CD4-positive, alpha-beta T cell (primary cell): ENCODE measurements around the gene SFXN5. TPM values are rescaled to one million over a fixed set of nuclear protein-coding genes. Genes with fewer than 3 reads are reported as not detected.

ENCODE experiments used
- ATAC-seq: fragments of 200-7000 bp; cut with Tn5 transposase; one replicate; pipeline ENCODE4 v1.10.0; 2022; ENCODE audit warnings: mild to moderate bottlenecking; ENCODE audit not compliant: poor library complexity
- CTCF ChIA-PET: fragments of 350-600 bp; sonication (Branson Sonifier 250); formaldehyde crosslinking; loops from one replicate; lab custom pipeline; 2021; ENCODE audit warnings: antibody characterized with exemption, inconsistent platforms; lab: Charles Lee
- POLR2A ChIA-PET: fragments of 350-600 bp; sonication (Branson Sonifier 250); formaldehyde crosslinking; loops from one replicate; lab custom pipeline; 2021; ENCODE audit warnings: antibody characterized with exemption, inconsistent platforms; lab: Charles Lee
- DNase-seq, 14 experiments: peaks; one replicate each; pipeline ENCODE4 v3.0.0-alpha.2; 2013 to 2020; ENCODE audit warnings: mixed read lengths in 2 of 14
- H3K27ac ChIP-seq, 2 donors: one replicate each; pipeline versions ENCODE4 v1.5.1 to v1.7.0; 2013; ENCODE audit warnings: low read length in 2 of 2, low read depth in 1 of 2, mild to moderate bottlenecking in 1 of 2
- H3K27me3 ChIP-seq, 2 experiments: 1 replicate in 1 of 2; 2 replicates in 1 of 2; pipeline versions ENCODE4 v1.6.1 to v1.7.0; 2013; ENCODE audit warnings: low read length in 2 of 2, control low read depth in 1 of 2, mild to moderate bottlenecking in 1 of 2, moderate library complexity in 1 of 2; ENCODE audit not compliant: insufficient read depth in 2 of 2, control insufficient read depth in 1 of 2
- H3K36me3 ChIP-seq: one replicate; pipeline ENCODE4 v1.6.1; 2013; ENCODE audit warnings: low read length, control low read depth; ENCODE audit not compliant: insufficient read depth
- H3K4me1 ChIP-seq: one replicate; pipeline ENCODE4 v1.6.1; 2013; ENCODE audit warnings: low read length, control low read depth; ENCODE audit not compliant: insufficient read depth
- H3K4me3 ChIP-seq: one replicate; pipeline ENCODE4 v1.5.1; 2013; ENCODE audit warnings: mild to moderate bottlenecking, low read length, moderate library complexity
- H3K9me3 ChIP-seq, 2 experiments: 1 replicate in 1 of 2; 2 replicates in 1 of 2; pipeline versions ENCODE4 v1.6.1 to v1.7.0; 2013; ENCODE audit warnings: low read length in 2 of 2, mild to moderate bottlenecking in 2 of 2, control low read depth in 1 of 2, moderate library complexity in 1 of 2; ENCODE audit not compliant: control insufficient read depth in 1 of 2, insufficient read depth in 1 of 2
- H3K27ac Mint-ChIP-seq: one replicate; pipeline ENCODE4 v1.8.0; 2020; ENCODE audit warnings: mixed read lengths
- H3K27me3 Mint-ChIP-seq: one replicate; pipeline ENCODE4 v1.8.0; 2021; ENCODE audit warnings: mixed read lengths
- H3K36me3 Mint-ChIP-seq: one replicate; pipeline ENCODE4 v1.8.0; 2021; ENCODE audit warnings: low read depth, mixed read lengths
- H3K4me1 Mint-ChIP-seq: one replicate; pipeline ENCODE4 v1.8.0; 2021; ENCODE audit warnings: low read depth, mixed read lengths
- H3K4me3 Mint-ChIP-seq: one replicate; pipeline ENCODE4 v1.8.0; 2020; ENCODE audit warnings: mild to moderate bottlenecking, mixed read lengths
- H3K9me3 Mint-ChIP-seq: one replicate; pipeline ENCODE4 v1.8.0; 2020; ENCODE audit warnings: mixed read lengths
- CTCF ChIP-seq: fragments of 200-600 bp; IDR thresholded peaks from one replicate; pipeline ENCODE4 v1.8.0; 2022; ENCODE audit warnings: antibody characterized with exemption, mild to moderate bottlenecking
- intact Hi-C, 2 experiments: fragments of 100-400 bp; cut with DNase I in 1 of 2; cut with micrococcal nuclease in 1 of 2; formaldehyde crosslinking; loops; one replicate each; pipeline versions ENCODE4 v1.15.1 to v1.9.0; 2023 to 2025; cut with DNase I, micrococcal nuclease
- total RNA-seq, 174 experiments: library from RNA in 2 of 174; stranded (reverse) in 2 of 174; gene quantifications; one replicate each; pipeline ENCODE4 v1.2.3 and lab custom pipeline; 2021 to 2026

The SFXN5 gene
- total RNA-seq, 2 experiments from 2014 or later = 5.1 to 5.4 TPM

DNA sequence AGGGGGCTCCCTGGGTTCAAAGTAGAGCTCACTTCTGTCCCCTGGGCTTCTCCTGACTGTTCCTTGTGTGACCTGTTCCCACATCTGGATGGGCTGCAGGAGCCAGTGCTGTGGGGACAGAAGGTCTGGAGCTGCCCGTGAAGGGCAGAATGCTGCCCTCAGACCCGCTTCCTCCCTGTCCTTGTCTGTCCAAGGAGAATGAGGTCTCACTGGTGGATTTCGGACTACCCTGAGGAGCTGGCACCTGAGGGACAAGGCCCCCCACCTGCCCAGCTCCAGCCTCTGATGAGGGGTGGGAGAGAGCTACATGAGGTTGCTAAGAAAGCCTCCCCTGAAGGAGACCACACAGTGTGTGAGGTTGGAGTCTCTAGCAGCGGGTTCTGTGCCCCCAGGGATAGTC lies 138.7 kb downstream of the SFXN5 start:
- ChIA-PET CTCF (no interaction called here), POLR2A (no interaction called here)
- H3K4me3 Mint-ChIP-seq = no peak overlapping the region
- H3K4me1 Mint-ChIP-seq = no peaks in the 10 kb centered on the region
- no peaks in the 10 kb centered on the region for H3K36me3 Mint-ChIP-seq
- no peak for TF ChIP-seq CTCF
- Histone ChIP-seq H3K4me1 (no peaks in the 10 kb centered on the region), H3K27ac (no peak overlapping the region), H3K36me3 (no peaks in the 10 kb centered on the region), H3K27me3 (peaks cover 24 to 27% of the 10 kb centered on the region in 2 experiments), H3K9me3 (peaks cover 0 to 3% of the 10 kb centered on the region in 2 experiments), H3K4me3 (no peak overlapping the region)
- no peak overlapping the region for H3K27ac Mint-ChIP-seq
- DNase-seq (peak in 1 of 14 experiments; percentile 15), ATAC-seq (no peak)
- no peaks in the 10 kb centered on the region for H3K9me3 Mint-ChIP-seq
- H3K27me3 Mint-ChIP-seq = peaks cover 14% of the 10 kb centered on the region
- intact Hi-C loops = no loop called here

DNA sequence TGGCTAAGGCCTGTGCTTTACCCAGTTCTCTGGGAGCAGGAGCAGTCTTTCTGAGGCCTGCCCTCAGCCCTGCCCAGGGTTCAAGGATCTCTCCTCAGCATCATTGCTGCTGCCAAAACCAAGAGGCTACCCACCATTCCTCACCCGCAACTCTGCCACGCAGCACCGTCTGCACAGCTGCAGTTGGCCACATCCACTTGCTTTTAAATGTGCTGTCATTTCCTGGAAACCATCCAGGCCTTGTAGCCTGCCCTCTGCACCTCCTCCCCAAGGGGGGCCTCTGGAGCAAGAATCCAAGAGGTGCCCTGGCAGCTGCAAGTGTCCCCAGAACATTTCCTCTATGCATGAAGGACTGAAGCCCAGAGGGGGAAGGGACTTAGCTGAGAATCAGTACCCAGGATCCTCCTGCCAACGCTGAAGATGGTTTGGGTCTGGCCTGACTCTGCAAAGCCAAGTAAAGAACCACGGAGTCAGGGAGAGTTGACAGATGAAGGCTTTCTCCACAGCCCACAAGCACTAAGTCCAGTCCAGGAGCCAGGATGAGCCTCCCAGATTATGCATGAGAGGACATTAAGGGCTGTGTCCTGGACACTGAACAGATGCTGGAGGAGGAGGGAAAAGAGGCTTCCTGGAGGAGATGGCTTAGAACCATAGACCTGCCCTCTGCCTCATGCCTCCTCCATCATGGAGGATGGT lies 139.3 kb downstream of the SFXN5 start:
- Mint-ChIP-seq H3K27me3 (peaks cover 14% of the 10 kb centered on the region), H3K4me3 (no peak overlapping the region), H3K27ac (no peak overlapping the region), H3K4me1 (no peaks in the 10 kb centered on the region), H3K9me3 (no peaks in the 10 kb centered on the region), H3K36me3 (no peaks in the 10 kb centered on the region)
- POLR2A ChIA-PET = no interaction called here
- ATAC-seq (no peak), DNase-seq (peak in 1 of 14 experiments; percentile 21)
- Histone ChIP-seq H3K27ac (no peak overlapping the region), H3K4me3 (no peak overlapping the region), H3K9me3 (peaks cover 0 to 3% of the 10 kb centered on the region in 2 experiments), H3K36me3 (no peaks in the 10 kb centered on the region), H3K4me1 (no peaks in the 10 kb centered on the region), H3K27me3 (peaks cover 30 to 33% of the 10 kb centered on the region in 2 experiments)
- no peak for TF ChIP-seq CTCF
- intact Hi-C loops = no loop called here
- CTCF ChIA-PET = no interaction called here

- ATAC-seq = no peak
- intact Hi-C loops = no loop called here
These were observed 140.1 kb downstream of the SFXN5 start for GRCh38 chr2:72931280-72931910.

More at GRCh38 chr2:72931280-72931910, 140.1 kb downstream of the SFXN5 start:
- H3K4me1 Mint-ChIP-seq = no peaks in the 10 kb centered on the region
- Histone ChIP-seq H3K4me3 (no peak overlapping the region), H3K4me1 (no peaks in the 10 kb centered on the region), H3K27me3 (peaks cover 38% of the 10 kb centered on the region in 2 experiments), H3K9me3 (peaks cover 0 to 3% of the 10 kb centered on the region in 2 experiments), H3K27ac (no peak overlapping the region), H3K36me3 (no peaks in the 10 kb centered on the region)
- no peaks in the 10 kb centered on the region for H3K9me3 Mint-ChIP-seq
- H3K27ac Mint-ChIP-seq = no peak overlapping the region
- DNase-seq = peak in 1 of 14 experiments; percentile 12
- H3K4me3 Mint-ChIP-seq = no peak overlapping the region
- H3K36me3 Mint-ChIP-seq = no peaks in the 10 kb centered on the region
- CTCF ChIA-PET = no interaction called here
- H3K27me3 Mint-ChIP-seq = peaks cover 14% of the 10 kb centered on the region
- no peak for TF ChIP-seq CTCF
- POLR2A ChIA-PET = no interaction called here
